ENCODE data around the gene XPO5. TPM values are rescaled to one million over a fixed set of nuclear protein-coding genes. Genes with fewer than 3 reads are reported as not detected.

Gene XPO5
- total RNA-seq, 1 donor from 2014 or later: 35.0 TPM

GRCh38 chr6:43493833-43494232 is 82.0 kb downstream of the XPO5 start:
- H3K4me1 ChIP-seq (ENCODE audit: control insufficient read depth in 3 of 3, insufficient read depth in 3 of 3, low read length in 3 of 3): peaks cover 50 to 58% (median 52%) of the 10 kb centered on the region in 3 donors
- no peak overlapping the region for H3K4me3 ChIP-seq (ENCODE audit: low read length in 3 of 3)
- H3K9me3 ChIP-seq (ENCODE audit: control insufficient read depth in 3 of 3, low read length in 3 of 3): no peaks in the 10 kb centered on the region
- peaks cover 9 to 17% (median 14%) of the 10 kb centered on the region in 3 donors for H3K36me3 ChIP-seq (ENCODE audit: control insufficient read depth in 3 of 3, insufficient read depth in 3 of 3, low read length in 3 of 3)
- no peak overlapping the region for H3K27ac ChIP-seq (ENCODE audit: low read depth, low read length)
- no peaks in the 10 kb centered on the region for H3K27me3 ChIP-seq (ENCODE audit: control insufficient read depth in 3 of 3, insufficient read depth in 3 of 3, low read length in 3 of 3)
- no peak overlapping the region for H3K9ac ChIP-seq (ENCODE audit: low read depth in 1 of 3, low read length in 3 of 3)

GRCh38 chr6:43493230-43493629 is 82.6 kb downstream of the XPO5 start:
- H3K27me3 ChIP-seq (ENCODE audit: control insufficient read depth in 3 of 3, insufficient read depth in 3 of 3, low read length in 3 of 3): no peaks in the 10 kb centered on the region
- no peak overlapping the region for H3K9ac ChIP-seq (ENCODE audit: low read depth in 1 of 3, low read length in 3 of 3)
- H3K4me3 ChIP-seq (ENCODE audit: low read length in 3 of 3): no peak overlapping the region
- peaks cover 50 to 58% (median 58%) of the 10 kb centered on the region in 3 donors for H3K4me1 ChIP-seq (ENCODE audit: control insufficient read depth in 3 of 3, insufficient read depth in 3 of 3, low read length in 3 of 3)
- peak overlapping the region; percentile 90 for H3K27ac ChIP-seq (ENCODE audit: low read depth, low read length)
- no peaks in the 10 kb centered on the region for H3K9me3 ChIP-seq (ENCODE audit: control insufficient read depth in 3 of 3, low read length in 3 of 3)
- peaks cover 3 to 11% (median 9%) of the 10 kb centered on the region in 3 donors for H3K36me3 ChIP-seq (ENCODE audit: control insufficient read depth in 3 of 3, insufficient read depth in 3 of 3, low read length in 3 of 3)

- Histone ChIP-seq H3K9ac (ENCODE audit: low read depth in 1 of 3, low read length in 3 of 3) (peak overlapping the region in 2 of 3 donors; percentile 57 to 64), H3K27me3 (ENCODE audit: control insufficient read depth in 3 of 3, insufficient read depth in 3 of 3, low read length in 3 of 3) (no peaks in the 10 kb centered on the region), H3K4me3 (ENCODE audit: low read length in 3 of 3) (peak overlapping the region; percentile 49 to 61 (median 49))
Observed at GRCh38 chr6:43492673-43493072, 83.2 kb downstream of the XPO5 start.

GRCh38 chr6:43491750-43492661 is 83.8 kb downstream of the XPO5 start:
- peak overlapping the region; percentile 90 for H3K27ac ChIP-seq (ENCODE audit: low read depth, low read length)
- no peaks in the 10 kb centered on the region for H3K9me3 ChIP-seq (ENCODE audit: control insufficient read depth in 3 of 3, low read length in 3 of 3)
- peaks cover 49 to 59% (median 58%) of the 10 kb centered on the region in 3 donors for H3K4me1 ChIP-seq (ENCODE audit: control insufficient read depth in 3 of 3, insufficient read depth in 3 of 3, low read length in 3 of 3)
- peak overlapping the region; percentile 49 to 61 (median 49) for H3K4me3 ChIP-seq (ENCODE audit: low read length in 3 of 3)
- peaks cover 0 to 7% (median 0%) of the 10 kb centered on the region in 3 donors for H3K36me3 ChIP-seq (ENCODE audit: control insufficient read depth in 3 of 3, insufficient read depth in 3 of 3, low read length in 3 of 3)
- H3K9ac ChIP-seq (ENCODE audit: low read depth in 1 of 3, low read length in 3 of 3): peak overlapping the region; percentile 54 to 64 (median 57)
- H3K27me3 ChIP-seq (ENCODE audit: control insufficient read depth in 3 of 3, insufficient read depth in 3 of 3, low read length in 3 of 3): no peaks in the 10 kb centered on the region

More at GRCh38 chr6:43492673-43493072, 83.2 kb downstream of the XPO5 start:
- peak overlapping the region; percentile 90 for H3K27ac ChIP-seq (ENCODE audit: low read depth, low read length)
- peaks cover 0 to 8% (median 5%) of the 10 kb centered on the region in 3 donors for H3K36me3 ChIP-seq (ENCODE audit: control insufficient read depth in 3 of 3, insufficient read depth in 3 of 3, low read length in 3 of 3)
- H3K9me3 ChIP-seq (ENCODE audit: control insufficient read depth in 3 of 3, low read length in 3 of 3): no peaks in the 10 kb centered on the region
- H3K4me1 ChIP-seq (ENCODE audit: control insufficient read depth in 3 of 3, insufficient read depth in 3 of 3, low read length in 3 of 3): peaks cover 50 to 60% (median 56%) of the 10 kb centered on the region in 3 donors

- no peaks in the 10 kb centered on the region for H3K9me3 ChIP-seq (ENCODE audit: control insufficient read depth in 3 of 3, low read length in 3 of 3)
- no peak overlapping the region for H3K4me3 ChIP-seq (ENCODE audit: low read length in 3 of 3)
- H3K27ac ChIP-seq (ENCODE audit: low read depth, low read length): no peak overlapping the region
- no peaks in the 10 kb centered on the region for H3K27me3 ChIP-seq (ENCODE audit: control insufficient read depth in 3 of 3, insufficient read depth in 3 of 3, low read length in 3 of 3)
- peaks cover 0 to 9% (median 0%) of the 10 kb centered on the region in 3 donors for H3K36me3 ChIP-seq (ENCODE audit: control insufficient read depth in 3 of 3, insufficient read depth in 3 of 3, low read length in 3 of 3)
- H3K9ac ChIP-seq (ENCODE audit: low read depth in 1 of 3, low read length in 3 of 3): no peak overlapping the region
- peaks cover 34 to 51% (median 45%) of the 10 kb centered on the region in 3 donors for H3K4me1 ChIP-seq (ENCODE audit: control insufficient read depth in 3 of 3, insufficient read depth in 3 of 3, low read length in 3 of 3)
Observed at GRCh38 chr6:43490523-43490939, 85.3 kb downstream of the XPO5 start.

- Histone ChIP-seq H3K36me3 (ENCODE audit: control insufficient read depth in 3 of 3, insufficient read depth in 3 of 3, low read length in 3 of 3) (peaks cover 0 to 6% (median 0%) of the 10 kb centered on the region in 3 donors), H3K4me1 (ENCODE audit: control insufficient read depth in 3 of 3, insufficient read depth in 3 of 3, low read length in 3 of 3) (peaks cover 27 to 42% (median 36%) of the 10 kb centered on the region in 3 donors), H3K27ac (ENCODE audit: low read depth, low read length) (peak overlapping the region; percentile 61), H3K27me3 (ENCODE audit: control insufficient read depth in 3 of 3, insufficient read depth in 3 of 3, low read length in 3 of 3) (no peaks in the 10 kb centered on the region), H3K9me3 (ENCODE audit: control insufficient read depth in 3 of 3, low read length in 3 of 3) (no peaks in the 10 kb centered on the region), H3K9ac (ENCODE audit: low read depth in 1 of 3, low read length in 3 of 3) (peak overlapping the region in 2 of 3 donors; percentile 40 to 47), H3K4me3 (ENCODE audit: low read length in 3 of 3) (no peak overlapping the region)
Observed at GRCh38 chr6:43489277-43490072, 86.4 kb downstream of the XPO5 start.

GRCh38 chr6:43488667-43489276 is 87.1 kb downstream of the XPO5 start:
- Histone ChIP-seq H3K9ac (ENCODE audit: low read depth in 1 of 3, low read length in 3 of 3) (peak overlapping the region in 2 of 3 donors; percentile 40 to 47), H3K4me3 (ENCODE audit: low read length in 3 of 3) (no peak overlapping the region), H3K27ac (ENCODE audit: low read depth, low read length) (peak overlapping the region; percentile 61), H3K27me3 (ENCODE audit: control insufficient read depth in 3 of 3, insufficient read depth in 3 of 3, low read length in 3 of 3) (no peaks in the 10 kb centered on the region), H3K4me1 (ENCODE audit: control insufficient read depth in 3 of 3, insufficient read depth in 3 of 3, low read length in 3 of 3) (peaks cover 24 to 42% (median 29%) of the 10 kb centered on the region in 3 donors), H3K36me3 (ENCODE audit: control insufficient read depth in 3 of 3, insufficient read depth in 3 of 3, low read length in 3 of 3) (peaks cover 0 to 6% (median 0%) of the 10 kb centered on the region in 3 donors), H3K9me3 (ENCODE audit: control insufficient read depth in 3 of 3, low read length in 3 of 3) (no peaks in the 10 kb centered on the region)

GRCh38 chr6:43481591-43482236 is 94.1 kb downstream of the XPO5 start:
- no peaks in the 10 kb centered on the region for H3K9me3 ChIP-seq (ENCODE audit: control insufficient read depth in 3 of 3, low read length in 3 of 3)
- H3K36me3 ChIP-seq (ENCODE audit: control insufficient read depth in 3 of 3, insufficient read depth in 3 of 3, low read length in 3 of 3): peaks cover 0 to 5% (median under 1%) of the 10 kb centered on the region in 3 donors
- no peak overlapping the region for H3K27ac ChIP-seq (ENCODE audit: low read depth, low read length)
- H3K27me3 ChIP-seq (ENCODE audit: control insufficient read depth in 3 of 3, insufficient read depth in 3 of 3, low read length in 3 of 3): no peaks in the 10 kb centered on the region
- H3K4me1 ChIP-seq (ENCODE audit: control insufficient read depth in 3 of 3, insufficient read depth in 3 of 3, low read length in 3 of 3): peaks cover 16 to 32% (median 20%) of the 10 kb centered on the region in 3 donors
- no peak overlapping the region for H3K4me3 ChIP-seq (ENCODE audit: low read length in 3 of 3)
- peak overlapping the region in 1 of 3 donors; percentile 9 for H3K9ac ChIP-seq (ENCODE audit: low read depth in 1 of 3, low read length in 3 of 3)

GRCh38 chr6:43481075-43481474 is 94.8 kb downstream of the XPO5 start:
- H3K4me1 ChIP-seq (ENCODE audit: control insufficient read depth in 3 of 3, insufficient read depth in 3 of 3, low read length in 3 of 3): peaks cover 16 to 34% (median 20%) of the 10 kb centered on the region in 3 donors

More at GRCh38 chr6:43481075-43481474, 94.8 kb downstream of the XPO5 start:
- Histone ChIP-seq H3K27me3 (ENCODE audit: control insufficient read depth in 3 of 3, insufficient read depth in 3 of 3, low read length in 3 of 3) (no peaks in the 10 kb centered on the region), H3K9me3 (ENCODE audit: control insufficient read depth in 3 of 3, low read length in 3 of 3) (no peaks in the 10 kb centered on the region), H3K4me3 (ENCODE audit: low read length in 3 of 3) (no peak overlapping the region), H3K27ac (ENCODE audit: low read depth, low read length) (no peak overlapping the region), H3K36me3 (ENCODE audit: control insufficient read depth in 3 of 3, insufficient read depth in 3 of 3, low read length in 3 of 3) (peaks cover 0 to 5% (median 0%) of the 10 kb centered on the region in 3 donors), H3K9ac (ENCODE audit: low read depth in 1 of 3, low read length in 3 of 3) (no peak overlapping the region)

Measured in skeletal muscle tissue (tissue), 4 donors.